Left kidney (tissue), 8 donors: ENCODE data around the gene CD80. TPM values are rescaled to one million over a fixed set of nuclear protein-coding genes. Genes with fewer than 3 reads are reported as not detected.
"Not testable (repeated sequence)": the region's sequence is repeated elsewhere in the genome, so short reads cannot be mapped to it uniquely, and the experiment has no call there.

Experiments used
- DNase-seq: peaks from one replicate; pipeline ENCODE4 v3.0.0-alpha.2; 2013
- long read RNA-seq, 8 donors: transcript quantifications; one replicate each; lab custom pipeline, GENCODE V29; 2026
- polyA plus RNA-seq: library from polyadenylated mRNA; unstranded; fragments of 120-200 nt; gene quantifications from one replicate; pipeline ENCODE4 v1.2.1, GENCODE V29; 2013; ENCODE audit not compliant: insufficient read length

CD80 gene, protein sequence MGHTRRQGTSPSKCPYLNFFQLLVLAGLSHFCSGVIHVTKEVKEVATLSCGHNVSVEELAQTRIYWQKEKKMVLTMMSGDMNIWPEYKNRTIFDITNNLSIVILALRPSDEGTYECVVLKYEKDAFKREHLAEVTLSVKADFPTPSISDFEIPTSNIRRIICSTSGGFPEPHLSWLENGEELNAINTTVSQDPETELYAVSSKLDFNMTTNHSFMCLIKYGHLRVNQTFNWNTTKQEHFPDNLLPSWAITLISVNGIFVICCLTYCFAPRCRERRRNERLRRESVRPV
- 0.20 TPM for polyA plus RNA-seq
- long read RNA-seq, donor 1: 0 reads
- long read RNA-seq, donor 2: 0 reads
- long read RNA-seq, donor 3: 0 reads
- long read RNA-seq, donor 4: 0 reads
- long read RNA-seq, donor 5: 0 reads
- long read RNA-seq, donor 6: 0 reads
- long read RNA-seq, donor 7: 0 reads
- long read RNA-seq, donor 8: 0 reads

DNA sequence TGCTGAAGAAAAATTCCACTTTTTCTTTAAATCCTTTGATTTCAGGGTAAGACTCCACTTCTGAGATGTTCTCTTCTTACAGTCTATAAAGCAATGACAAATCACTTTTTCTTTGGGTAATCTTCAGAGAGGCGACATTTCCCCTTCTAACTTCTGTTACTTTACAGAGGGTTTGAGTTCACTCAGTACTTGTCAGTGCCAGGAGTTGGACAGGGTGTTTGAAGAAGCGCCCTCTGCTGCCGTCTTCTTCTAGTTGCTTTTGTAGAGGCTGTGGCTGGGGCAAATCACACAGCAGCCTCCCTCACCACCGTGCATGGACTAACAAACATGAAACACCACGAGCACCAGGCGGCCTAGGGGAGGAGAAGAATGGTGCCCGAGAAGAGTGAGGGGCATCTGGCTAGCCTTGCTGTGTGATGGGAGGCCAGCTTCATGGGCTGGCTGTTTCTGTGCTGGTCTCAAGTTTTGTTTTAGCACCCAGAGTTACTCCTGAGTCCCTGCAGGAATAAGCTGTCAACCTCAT is at the start of gene CD80:
CD80 (minus strand) TSS at position 174 of the 523 bp plus-strand sequence. CDS start 1,886 bp downstream, outside the sequence.
- no peak for DNase-seq

DNA sequence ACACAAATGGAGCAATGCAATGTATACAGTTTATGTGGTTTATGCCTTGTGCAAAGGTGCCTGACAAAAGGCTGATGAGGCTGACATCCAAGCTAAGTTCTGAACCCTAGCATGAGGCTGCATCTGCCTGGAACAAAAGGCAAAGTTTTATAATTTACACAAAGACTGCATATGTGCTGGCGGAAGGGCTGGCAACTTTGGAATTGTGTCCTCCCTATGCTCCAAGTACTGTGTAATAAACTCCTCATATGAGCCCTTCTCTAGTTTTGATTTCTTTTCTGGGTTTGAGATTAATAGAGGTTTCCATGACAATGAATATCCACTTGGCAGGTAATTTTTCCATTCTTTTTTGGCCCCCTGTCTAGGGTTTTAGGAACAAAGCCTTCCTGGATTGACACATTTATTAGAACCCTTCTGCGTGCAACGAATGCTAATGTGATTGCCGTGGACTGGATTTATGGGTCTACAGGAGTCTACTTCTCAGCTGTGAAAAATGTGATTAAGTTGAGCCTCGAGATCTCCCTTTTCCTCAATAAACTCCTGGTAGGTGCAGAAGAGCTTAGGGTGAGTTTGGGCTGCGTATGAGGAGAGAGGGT is 49.1 kb upstream of the CD80 start:
- DNase-seq: no peak

DNA sequence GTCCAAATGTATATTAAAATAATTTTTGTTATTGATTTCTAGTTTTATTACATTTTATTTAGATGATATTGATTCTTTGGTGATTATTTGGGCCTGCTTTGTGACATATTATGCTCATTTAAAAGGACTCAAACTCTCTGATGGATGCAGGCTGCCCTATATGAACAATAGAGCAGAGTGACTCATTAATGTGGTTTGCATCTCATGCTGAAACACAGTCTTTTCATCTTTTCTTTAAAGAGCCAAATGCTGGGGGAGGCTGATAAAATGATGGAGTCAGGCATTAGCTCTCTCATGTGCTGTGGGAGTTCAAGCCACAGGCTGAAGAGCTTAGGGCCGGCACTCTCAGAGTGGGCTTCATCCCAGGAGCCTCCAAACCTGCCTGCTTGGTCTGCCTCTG is 45.5 kb upstream of the CD80 start:
- DNase-seq: no peak

GRCh38 chr3:119602676-119603075 is 43.3 kb upstream of the CD80 start:
- no peak for DNase-seq

- no peak for DNase-seq
These were observed 41.7 kb upstream of the CD80 start for GRCh38 chr3:119601154-119601553.

DNA sequence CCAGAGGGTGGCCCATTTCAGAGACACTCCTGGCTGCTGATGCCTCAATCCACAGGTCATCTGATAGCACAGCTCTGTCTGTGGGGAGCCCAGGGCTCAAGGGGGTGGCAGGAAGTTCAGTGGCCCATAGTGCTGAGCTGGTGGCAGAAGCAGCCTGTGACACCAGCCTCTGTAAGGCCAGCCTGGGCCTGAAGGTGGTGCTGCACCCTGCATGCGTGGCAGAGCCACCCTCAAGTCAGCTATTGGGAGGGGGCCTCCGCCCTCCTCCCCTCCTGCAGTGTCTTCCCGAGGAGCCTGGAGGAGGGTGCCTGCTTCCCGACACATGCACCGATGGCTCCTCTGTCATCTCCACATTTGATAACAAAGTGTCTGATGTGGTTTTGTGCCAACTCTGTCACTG is 41.3 kb upstream of the CD80 start:
- no peak for DNase-seq

DNA sequence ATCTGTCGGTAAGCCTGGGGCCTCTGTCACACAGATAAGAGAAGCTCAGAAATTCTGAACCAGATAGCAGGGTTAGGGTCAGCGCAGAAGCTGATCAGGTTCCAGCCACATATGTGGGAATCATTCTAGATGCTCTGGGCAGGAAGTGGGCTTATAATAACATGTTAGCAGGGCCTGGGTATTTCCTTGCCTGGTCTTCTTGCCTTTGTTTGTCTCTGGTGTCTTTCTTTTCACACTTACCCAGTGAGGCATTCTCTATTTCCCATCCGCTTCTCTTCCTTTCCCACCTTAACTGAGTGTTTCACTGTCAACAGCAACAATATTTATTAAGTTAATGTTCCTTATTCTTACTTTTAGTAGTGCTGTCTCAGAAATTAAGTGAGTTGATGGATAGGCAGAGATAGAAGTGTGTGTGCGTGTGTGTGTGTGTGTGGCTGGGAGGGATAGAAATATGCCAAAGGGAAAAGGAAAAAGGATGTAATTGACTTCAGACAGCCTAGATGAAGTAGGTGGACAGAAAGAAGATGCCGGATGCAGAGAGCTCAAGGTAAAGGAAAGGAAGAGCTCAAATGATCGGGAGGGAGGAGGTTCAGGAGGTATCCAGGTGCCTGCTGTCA is 40.3 kb upstream of the CD80 start:
- DNase-seq: no peak

DNA sequence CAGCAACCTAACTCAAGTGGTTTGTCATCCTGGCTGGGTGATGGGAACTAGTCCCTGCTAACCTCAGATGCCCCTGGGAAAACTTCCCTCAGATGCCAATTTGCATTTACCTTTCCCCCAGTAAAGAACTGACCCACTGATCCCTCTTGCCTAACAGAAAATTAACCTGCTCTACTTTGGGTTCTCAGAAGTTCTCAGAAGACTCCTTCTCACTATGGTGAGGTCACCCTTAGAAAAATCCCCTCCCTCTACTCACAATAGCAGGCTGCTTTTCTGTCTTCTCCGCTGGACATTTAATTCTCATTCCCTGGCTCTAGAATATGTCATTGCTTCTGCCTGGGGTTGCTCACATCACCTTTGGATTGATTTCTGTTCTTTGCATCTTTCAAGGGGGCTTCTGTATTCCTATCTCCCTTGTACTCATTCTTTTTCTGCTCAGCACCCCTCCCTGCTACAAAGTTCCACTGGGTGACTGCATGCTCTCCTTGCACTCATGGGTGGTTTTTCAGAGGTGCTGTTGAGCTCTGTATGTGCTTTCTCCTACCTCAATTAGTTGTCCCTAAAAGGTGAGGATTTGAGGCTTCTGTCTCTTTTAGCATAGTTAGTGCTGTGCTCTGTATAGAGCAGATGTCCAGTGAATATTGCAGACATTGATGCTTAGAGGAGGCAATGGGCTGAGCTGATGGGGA is 39.1 kb upstream of the CD80 start:
- no peak for DNase-seq

- DNase-seq: peak; percentile 46
These were observed 38.3 kb upstream of the CD80 start, which contains the start of gene PLA1A for GRCh38 chr3:119597548-119598288. Gene PLA1A, plus strand, starts transcription at chr3:119597885. Its CDS starts 29 bp downstream, at chr3:119597914.

DNA sequence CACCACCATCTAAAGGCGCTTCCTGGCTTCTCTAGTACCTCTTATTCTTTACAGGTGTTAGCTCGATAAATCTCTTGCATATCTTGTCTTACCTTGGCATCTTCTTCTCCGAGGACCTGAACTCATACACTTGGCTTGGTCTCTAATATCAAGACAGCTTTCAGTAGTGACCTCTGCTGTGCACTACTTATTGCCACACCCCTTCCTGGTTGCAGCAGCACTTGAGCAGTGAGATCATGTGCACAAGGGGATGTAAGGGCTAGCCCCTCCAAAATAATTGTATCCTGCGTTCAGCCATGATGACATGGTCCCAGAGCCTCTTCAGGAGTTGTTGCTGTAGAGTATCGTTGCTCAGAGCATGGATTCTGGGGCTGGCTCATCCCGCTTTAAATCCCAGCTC is 37.0 kb upstream of the CD80 start:
- no peak for DNase-seq

- DNase-seq: no peak
These were observed 36.4 kb upstream of the CD80 start for GRCh38 chr3:119595639-119596334.

GRCh38 chr3:119594929-119595328 is 35.5 kb upstream of the CD80 start:
- not testable (repeated sequence) for DNase-seq

DNA sequence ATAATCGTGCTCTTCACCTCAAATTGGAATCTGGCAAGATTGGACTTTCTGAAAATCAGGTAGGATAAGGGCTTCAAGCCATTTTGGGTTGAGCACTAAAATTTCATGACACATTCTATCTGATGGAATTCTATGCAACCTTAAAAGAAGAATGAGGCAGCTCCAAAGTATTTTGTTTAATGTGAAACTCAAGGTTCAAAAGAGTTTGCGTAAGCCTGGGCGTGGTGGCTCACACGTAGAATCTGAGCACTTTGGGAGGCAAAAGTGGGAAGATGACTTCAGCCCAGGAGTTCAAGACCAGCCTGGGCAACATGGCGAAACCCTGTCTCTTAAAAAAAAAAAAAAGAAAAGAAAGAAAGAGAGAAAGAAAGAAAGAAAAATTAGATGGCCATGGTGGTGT is 34.7 kb upstream of the CD80 start:
- no peak for DNase-seq

- no peak for DNase-seq
These were observed 33.4 kb upstream of the CD80 start for GRCh38 chr3:119592861-119593260.

DNA sequence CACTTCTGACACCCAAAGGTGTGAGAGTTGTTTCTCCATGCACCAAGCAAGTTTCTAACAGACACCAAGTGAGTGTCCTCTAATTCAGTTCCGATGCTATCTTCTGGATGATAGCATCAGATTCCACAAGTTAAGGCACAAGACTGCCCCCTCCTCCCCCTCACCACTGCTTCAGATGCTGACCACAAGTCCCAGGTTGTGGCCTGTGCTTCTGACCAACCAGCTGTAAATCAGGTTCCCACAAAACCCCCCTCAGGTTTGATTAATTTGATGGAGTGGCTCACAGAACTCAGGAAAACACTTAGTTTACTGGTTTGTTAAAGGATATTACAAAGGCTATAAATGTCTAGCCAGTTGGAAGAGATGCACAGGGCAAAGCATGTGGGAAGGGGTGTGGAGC is 31.3 kb upstream of the CD80 start:
- DNase-seq: no peak

DNA sequence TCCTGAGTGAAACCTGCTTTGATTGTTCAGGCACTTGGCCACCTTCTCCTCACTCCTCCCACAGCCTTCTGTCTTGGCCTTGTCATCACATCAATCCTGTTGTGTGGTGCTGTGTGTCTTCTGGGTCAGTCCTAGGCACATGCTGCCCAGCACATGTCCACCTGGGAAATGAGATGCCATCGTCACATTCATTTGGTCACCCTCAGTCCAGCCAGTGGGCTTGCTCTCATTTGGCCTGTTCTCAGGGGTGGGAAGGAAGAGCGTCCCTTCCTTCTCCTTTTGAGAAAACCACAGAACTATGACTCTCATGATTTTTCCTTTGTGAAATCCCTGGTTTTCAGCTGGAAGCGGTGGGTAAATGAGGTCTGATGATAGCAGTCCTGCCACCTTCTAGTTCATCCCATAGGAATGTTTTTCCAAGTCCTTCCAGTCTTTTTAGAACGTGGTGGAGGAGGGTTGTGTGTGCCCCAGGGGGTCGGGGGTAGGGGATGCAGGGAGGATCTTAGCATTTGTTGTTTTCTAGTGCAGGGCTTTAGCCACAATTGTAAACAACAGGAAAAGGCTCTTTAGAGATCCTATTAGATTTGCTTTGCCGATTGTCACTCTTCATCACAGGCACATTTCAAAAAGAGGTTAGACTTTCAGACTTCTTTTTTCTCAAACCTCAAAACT is 29.8 kb upstream of the CD80 start:
- no peak for DNase-seq

GRCh38 chr3:119588112-119588511 is 28.7 kb upstream of the CD80 start:
- no peak for DNase-seq

DNA sequence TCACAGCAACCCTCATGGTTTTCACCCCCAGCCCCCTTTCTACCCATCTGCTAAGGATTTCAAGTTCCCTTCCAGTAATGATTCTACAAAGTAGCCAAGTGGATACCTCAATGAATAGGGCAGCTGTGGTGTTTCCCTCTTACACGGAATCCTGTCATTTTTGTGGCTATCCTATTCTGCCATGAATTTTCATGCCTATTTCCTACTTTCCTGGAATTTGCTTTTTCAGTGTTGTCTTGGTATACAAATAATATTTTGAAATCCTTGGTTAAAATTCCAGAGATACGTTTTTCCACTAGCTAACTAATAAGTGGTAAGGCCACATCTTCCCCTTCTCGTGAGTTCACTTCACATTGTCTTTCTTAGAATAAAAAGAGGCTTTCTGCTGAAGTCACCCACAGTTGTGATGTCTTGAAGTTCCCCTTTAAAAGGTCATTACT is 27.3 kb upstream of the CD80 start:
- DNase-seq: no peak

- no peak for DNase-seq
These were observed 26.6 kb upstream of the CD80 start for GRCh38 chr3:119585856-119586570.

DNA sequence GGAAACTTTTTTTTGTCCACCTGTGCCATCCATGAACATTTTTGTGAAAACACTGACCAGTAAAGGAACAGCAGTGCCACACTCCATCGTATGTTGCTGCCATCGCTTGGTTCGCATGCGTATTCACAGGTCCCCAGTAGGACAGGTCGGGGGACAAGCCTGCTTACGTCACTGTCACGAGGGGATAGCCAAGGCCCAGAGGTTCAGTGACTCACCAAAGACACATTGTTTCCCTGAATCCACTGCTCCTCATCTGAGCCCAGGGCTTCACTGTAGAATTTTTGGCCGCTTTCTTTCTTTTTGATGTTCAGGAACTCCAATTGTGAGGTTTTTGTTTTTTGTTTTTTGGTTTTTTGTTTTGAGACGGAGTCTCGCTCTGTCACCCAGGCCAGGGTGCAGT is 25.8 kb upstream of the CD80 start:
- no peak for DNase-seq
